DND-41 (cell line): ENCODE results near the gene VCPKMT.

Experiments
- ATAC-seq: fragments of 200-7000 bp; cut with Tn5 transposase; 3 replicates; pipeline ENCODE4 v1.9.1; 2021; ENCODE audit warnings: low read depth; ENCODE audit not compliant: insufficient read depth
- DNase-seq: peaks from one replicate; pipeline ENCODE4 v3.0.0-alpha.2; 2020
- H2AFZ ChIP-seq: 2 replicates; pipeline ENCODE4 v1.6.0; 2012; ENCODE audit warnings: low read depth, low read length
- H3K27ac ChIP-seq: 2 replicates; pipeline ENCODE4 v1.5.1; 2012; ENCODE audit warnings: low read length, inconsistent platforms
- H3K27me3 ChIP-seq: fragments of 200-600 bp; sonication (generic); 2 replicates; pipeline ENCODE4 v1.6.0; 2012; ENCODE audit warnings: low read length, mild to moderate bottlenecking, inconsistent platforms; ENCODE audit not compliant: insufficient read depth, poor library complexity
- H3K36me3 ChIP-seq: 2 replicates; pipeline ENCODE4 v1.5.1; 2012; ENCODE audit warnings: low read length, inconsistent platforms; ENCODE audit not compliant: insufficient read depth
- H3K4me1 ChIP-seq: 2 replicates; pipeline ENCODE4 v1.5.1; 2012; ENCODE audit warnings: mild to moderate bottlenecking, low read length; ENCODE audit not compliant: insufficient read depth
- H3K4me2 ChIP-seq: 2 replicates; pipeline ENCODE4 v1.6.0; 2012; ENCODE audit warnings: mild to moderate bottlenecking, moderate library complexity, low read length, inconsistent platforms; ENCODE audit not compliant: insufficient read depth
- H3K4me3 ChIP-seq, 2 experiments: fragments of 200-600 bp in 1 of 2; shearing (Covaris generic) in 1 of 2; 2 replicates each; pipeline ENCODE4 v1.5.1; 2012 to 2016; ENCODE audit warnings: inconsistent platforms in 2 of 2, low read length in 2 of 2, mild to moderate bottlenecking in 2 of 2, low read depth in 1 of 2, moderate library complexity in 1 of 2
- H3K79me2 ChIP-seq: 2 replicates; pipeline ENCODE4 v1.6.0; 2012; ENCODE audit warnings: low read length, inconsistent platforms; ENCODE audit not compliant: insufficient read depth
- H3K9ac ChIP-seq: 2 replicates; pipeline ENCODE4 v1.6.0; 2012; ENCODE audit warnings: low read depth, mild to moderate bottlenecking, inconsistent platforms, low read length, moderate library complexity
- H3K9me3 ChIP-seq: 2 replicates; pipeline ENCODE4 v1.5.1; 2012; ENCODE audit warnings: low read length, moderate library complexity, mild to moderate bottlenecking, inconsistent platforms; ENCODE audit not compliant: insufficient read depth, severe bottlenecking
- H4K20me1 ChIP-seq: 2 replicates; pipeline ENCODE4 v1.6.0; 2012; ENCODE audit warnings: low read length; ENCODE audit not compliant: insufficient read depth
- CTCF ChIP-seq: IDR thresholded peaks from 2 replicates; pipeline ENCODE4 v1.5.1; 2012; ENCODE audit warnings: borderline replicate concordance, low read length, moderate library complexity, mild to moderate bottlenecking; ENCODE audit not compliant: poor library complexity, severe bottlenecking; ENCODE audit errors: extremely low read depth
- EZH2 ChIP-seq: IDR thresholded peaks from 3 replicates; pipeline ENCODE4 v1.6.1; 2012; ENCODE audit warnings: borderline replicate concordance, low read depth, mild to moderate bottlenecking, moderate library complexity, low read length, inconsistent platforms; ENCODE audit not compliant: severe bottlenecking

Gene VCPKMT

GRCh38 chr14:50063876-50064420, 52.4 kb downstream of the VCPKMT start:
- H3K79me2 ChIP-seq = no peaks in the 10 kb centered on the region
- 0 out of 2 replicates have a peak overlapping the region, but pooled peaks have one; percentile 5 for H3K27ac ChIP-seq
- DNase-seq = no peak
- no peak overlapping the region for H3K4me2 ChIP-seq
- no peak for ATAC-seq
- H4K20me1 ChIP-seq = no peaks in the 10 kb centered on the region
- no peak overlapping the region for H3K9ac ChIP-seq
- no peaks in the 10 kb centered on the region for H3K9me3 ChIP-seq
- TF ChIP-seq CTCF (no peak), EZH2 (no peak)
- H3K27me3 ChIP-seq = no peaks in the 10 kb centered on the region
- no peak overlapping the region for H2AFZ ChIP-seq
- H3K4me1 ChIP-seq = peaks cover 43% of the 10 kb centered on the region
- no peaks in the 10 kb centered on the region for H3K36me3 ChIP-seq
- no peak overlapping the region for H3K4me3 ChIP-seq

GRCh38 chr14:50062438-50063085, 53.8 kb downstream of the VCPKMT start:
- peaks cover 43% of the 10 kb centered on the region for H3K4me1 ChIP-seq
- peak; percentile 54 for ATAC-seq

GRCh38 chr14:50061664-50062437, 54.5 kb downstream of the VCPKMT start:
- peak overlapping the region; percentile 18; the same call in 1 of the 2 replicates for H3K4me2 ChIP-seq
- H3K79me2 ChIP-seq = no peaks in the 10 kb centered on the region
- no peaks in the 10 kb centered on the region for H3K36me3 ChIP-seq
- peak overlapping the region; percentile 14 for H3K9ac ChIP-seq
- TF ChIP-seq EZH2 (no peak), CTCF (peak; percentile 26)
- H3K27me3 ChIP-seq = no peaks in the 10 kb centered on the region
- DNase-seq = peak; percentile 88
- H3K27ac ChIP-seq = peak overlapping the region; percentile 73
- peak overlapping the region; percentile 52 for H2AFZ ChIP-seq
- peak; percentile 88 for ATAC-seq
- H4K20me1 ChIP-seq = no peaks in the 10 kb centered on the region
- H3K9me3 ChIP-seq = no peaks in the 10 kb centered on the region
- no peak overlapping the region; a peak in 1 of 4 replicates for H3K4me3 ChIP-seq
- peaks cover 43% of the 10 kb centered on the region for H3K4me1 ChIP-seq

More at GRCh38 chr14:50062438-50063085, 53.8 kb downstream of the VCPKMT start:
- Histone ChIP-seq H3K4me2 (no peak overlapping the region), H3K9me3 (no peaks in the 10 kb centered on the region), H3K4me3 (no peak overlapping the region), H4K20me1 (no peaks in the 10 kb centered on the region), H3K9ac (peak overlapping the region; percentile 14), H3K79me2 (no peaks in the 10 kb centered on the region), H3K36me3 (no peaks in the 10 kb centered on the region), H2AFZ (no peak overlapping the region), H3K27me3 (no peaks in the 10 kb centered on the region), H3K27ac (peak overlapping the region; percentile 73)
- DNase-seq = peak; percentile 77
- TF ChIP-seq EZH2 (no peak), CTCF (peak; percentile 17)
